ENCODE measurements around the gene TAP2.
"Not testable (repeated sequence)": the region's sequence is repeated elsewhere in the genome, so short reads cannot be mapped to it uniquely, and the experiment has no call there.

The TAP2 gene

GRCh38 chr6:32832535-32832934 lies 6.0 kb downstream of the TAP2 start:
- no peak for DNase-seq

GRCh38 chr6:32830936-32831335 lies 7.6 kb downstream of the TAP2 start:
- no peak for DNase-seq

GRCh38 chr6:32830017-32830416 lies 8.5 kb downstream of the TAP2 start:
- DNase-seq, result no peak

GRCh38 chr6:32829495-32829894 lies 9.0 kb downstream of the TAP2 start:
- no peak for DNase-seq

- no peak for DNase-seq
These were observed 11.5 kb downstream of the TAP2 start for GRCh38 chr6:32827025-32827424.

GRCh38 chr6:32825966-32826365 lies 12.6 kb downstream of the TAP2 start:
- DNase-seq, result no peak

- no peak for DNase-seq
These were observed 18.8 kb downstream of the TAP2 start for GRCh38 chr6:32819729-32820128.

GRCh38 chr6:32818867-32819266 lies 19.7 kb downstream of the TAP2 start:
- DNase-seq, result no peak

- DNase-seq, result no peak
These were observed 21.8 kb downstream of the TAP2 start, which contains the start of gene HLA-DOB for GRCh38 chr6:32816746-32817204. Gene HLA-DOB (minus strand): TSS chr6:32817002. CDS start chr6:32816951, 51 bp downstream.

- no peak for DNase-seq
These were observed 22.5 kb downstream of the TAP2 start for GRCh38 chr6:32815996-32816395.

- DNase-seq, result no peak
These were observed 23.4 kb downstream of the TAP2 start for GRCh38 chr6:32815115-32815514.

- no peak for DNase-seq
These were observed 24.4 kb downstream of the TAP2 start for GRCh38 chr6:32814145-32814544.

GRCh38 chr6:32809171-32809570 lies 29.4 kb downstream of the TAP2 start:
- no peak for DNase-seq

GRCh38 chr6:32807020-32807580 lies 31.4 kb downstream of the TAP2 start:
- no peak for DNase-seq

GRCh38 chr6:32805404-32805803 lies 33.1 kb downstream of the TAP2 start:
- not testable (repeated sequence) for DNase-seq

GRCh38 chr6:32803416-32803815 lies 35.1 kb downstream of the TAP2 start:
- DNase-seq, result no peak

GRCh38 chr6:32799740-32800139 lies 38.8 kb downstream of the TAP2 start:
- DNase-seq, result no peak

GRCh38 chr6:32799168-32799567 lies 39.4 kb downstream of the TAP2 start:
- no peak for DNase-seq

GRCh38 chr6:32796848-32797776 lies 41.4 kb downstream of the TAP2 start:
- DNase-seq, result peak; percentile 67

GRCh38 chr6:32794510-32794909 lies 44.0 kb downstream of the TAP2 start:
- no peak for DNase-seq

GRCh38 chr6:32792901-32793435 lies 45.6 kb downstream of the TAP2 start:
- DNase-seq, result no peak

GRCh38 chr6:32790306-32790705 lies 48.2 kb downstream of the TAP2 start:
- DNase-seq, result no peak
